HEK293T (cell line): Measurements from ENCODE around the gene FKBP15.

Experiments used
- ARNT ChIP-seq: fragments of 450-650 bp; IDR thresholded peaks from 2 replicates; pipeline ENCODE4 v1.6.1; 2017; ENCODE audit warnings: mild to moderate bottlenecking
- BHLHE40 ChIP-seq: fragments of 450-650 bp; IDR thresholded peaks from 2 replicates; pipeline ENCODE4 v1.6.1; 2016; ENCODE audit warnings: mild to moderate bottlenecking, moderate library complexity, borderline replicate concordance
- FOXA1 ChIP-seq: fragments of 450-650 bp; IDR thresholded peaks from 2 replicates; pipeline ENCODE4 v1.6.1; 2016; ENCODE audit warnings: mild to moderate bottlenecking
- FOXK2 ChIP-seq: fragments of 450-650 bp; IDR thresholded peaks from 2 replicates; pipeline ENCODE4 v1.6.1; 2016; ENCODE audit warnings: mild to moderate bottlenecking
- FOXM1 ChIP-seq: fragments of 450-650 bp; IDR thresholded peaks from 2 replicates; pipeline ENCODE4 v1.6.1; 2017; ENCODE audit warnings: mild to moderate bottlenecking, borderline replicate concordance
- HDGF ChIP-seq: fragments of 450-650 bp; IDR thresholded peaks from 2 replicates; pipeline ENCODE4 v1.6.1; 2017; ENCODE audit warnings: antibody characterized with exemption, borderline replicate concordance
- NFRKB ChIP-seq: fragments of 450-650 bp; IDR thresholded peaks from 2 replicates; pipeline ENCODE4 v1.6.1; 2016; ENCODE audit warnings: mild to moderate bottlenecking, moderate library complexity
- SP1 ChIP-seq: fragments of 450-650 bp; IDR thresholded peaks from 2 replicates; pipeline ENCODE4 v1.6.1; 2017
- SUZ12 ChIP-seq: fragments of 450-650 bp; IDR thresholded peaks from 2 replicates; pipeline ENCODE4 v1.6.1; 2016; ENCODE audit warnings: mild to moderate bottlenecking
- ZNF384 ChIP-seq: fragments of 450-650 bp; IDR thresholded peaks from 2 replicates; pipeline ENCODE4 v1.6.1; 2016

- TF ChIP-seq HDGF = no peak
- TF ChIP-seq BHLHE40 = no peak
- no peak for TF ChIP-seq NFRKB
- TF ChIP-seq ZNF384 = no peak
- no peak for TF ChIP-seq FOXM1
- TF ChIP-seq SUZ12 = no peak
- no peak for TF ChIP-seq SP1
- no peak for TF ChIP-seq FOXA1
- TF ChIP-seq ARNT = no peak
- no peak for TF ChIP-seq FOXK2
Measured at GRCh38 chr9:113131689-113132151, 89.4 kb downstream of the FKBP15 start.
